Measurements from ENCODE around the gene HSPA1A.

GRCh38 chr6:31811645-31812044 lies 3.7 kb upstream of the HSPA1A start:
- no peak for TF ChIP-seq CTCF (IDR thresholded peaks at IDR 0.05; ENCODE audit: low read length)
- TF ChIP-seq EZH2 (IDR thresholded peaks at IDR 0.05; ENCODE audit: borderline replicate concordance, low read length): no peak

All from OCI-LY1 (cell line).